Measurements from ENCODE around the gene UXT. TPM values are rescaled to one million over a fixed set of nuclear protein-coding genes. Genes with fewer than 3 reads are reported as not detected.

The UXT gene
- total and polyA plus RNA-seq, 2 of the 13 experiments (the other 11 are each of a cell fraction or from before 2014, with no cell fraction given): 107 to 123 TPM

- no peak for TF ChIP-seq NPAS2 (CRISPR knock-in tag; IDR thresholded peaks at IDR 0.05; ENCODE audit: borderline replicate concordance)
- no peak for TF ChIP-seq ZSCAN29 (CRISPR knock-in tag; conservative IDR thresholded peaks at IDR 0.05)
- no peak for TF ChIP-seq CEBPZ (IDR thresholded peaks at IDR 0.05; ENCODE audit: low read length)
- TF ChIP-seq ZNF773 (CRISPR knock-in tag; IDR thresholded peaks at IDR 0.05; ENCODE audit: borderline replicate concordance): no peak
These were observed 38.7 kb downstream of the UXT start (continued) for GRCh38 chrX:47620303-47620685.

GRCh38 chrX:47619486-47620302 is 39.3 kb downstream of the UXT start, which contains the start of gene SYN1:
Gene SYN1, minus strand, starts transcription at chrX:47619857. Its CDS starts 129 bp downstream, at chrX:47619728.
- H3K27ac ChIP-seq (ENCODE audit: extremely low read length, insufficient read depth, low read length): no peak within 1 kb of the TSS
- no peak for FAIRE-seq
- H3K79me2 ChIP-seq (ENCODE audit: insufficient read depth, low read length): no peaks in the 10 kb centered on the region
- peaks cover 0 to 9% of the 10 kb centered on the region in 2 experiments; a peak in 1 of 5 replicates for H3K27me3 ChIP-seq (ENCODE audit: control insufficient read depth in 1 of 2, insufficient read depth in 2 of 2, low read length in 2 of 2)
- ChIA-PET CTCF (ENCODE audit: low intra/inter-chr PET ratio, low total read pairs) (no interaction called here), POLR2A (no interaction called here)
- in situ Hi-C loops (cut with HindIII; ENCODE audit: extremely low pct_ligation_motif_present, low pct_unique_long_range_greater_than_20kb): no loop called here
- BruUV-seq (replicated peaks): no TSS peak
- no peak within 1 kb of the TSS for H3K9ac ChIP-seq (ENCODE audit: insufficient read depth, low read depth, low read length)
- peak; percentile 18 for DNase-seq (ENCODE audit: low spot score)
- no peaks in the 10 kb centered on the region for H4K20me1 ChIP-seq (ENCODE audit: insufficient read depth, low read length)
- intact Hi-C loops (cut with micrococcal nuclease; ENCODE audit: unreplicated experiment): no loop called here
- H3K4me2 ChIP-seq (ENCODE audit: low read depth, low read length): peak within 1 kb of the TSS; percentile 51
- H3K9me3 ChIP-seq (ENCODE audit: low read length): no peaks in the 10 kb centered on the region
- WGBS (ENCODE audit: low lambda C conversion rate): no CpG with 5 or more reads among the region's 88 CpGs
- H3K4me3 ChIP-seq (replicated peaks in 1 of 3; ENCODE audit: insufficient read depth in 1 of 3, low read depth in 2 of 3, low read length in 3 of 3): peak within 1 kb of the TSS in 2 of 3 experiments; percentile 27 to 50; a peak in 2 of 6 replicates
- no peaks in the 10 kb centered on the region for H3K4me1 ChIP-seq (ENCODE audit: insufficient read depth, low read length)
- H3K36me3 ChIP-seq (replicated peaks in 1 of 2; ENCODE audit: control insufficient read depth in 1 of 2, insufficient read depth in 2 of 2, low read length in 2 of 2): no peaks in the 10 kb centered on the region
- H2AFZ ChIP-seq (ENCODE audit: low read length): no peak within 1 kb of the TSS
- peak; percentile 80 for ATAC-seq
- no peak for TF ChIP-seq ZNF770 (CRISPR knock-in tag; IDR thresholded peaks at IDR 0.05)
- peak; percentile 46 for TF ChIP-seq CTCF (CRISPR knock-in tag; IDR thresholded peaks at IDR 0.05)
- TF ChIP-seq SIX1 (CRISPR knock-in tag; IDR thresholded peaks at IDR 0.05; ENCODE audit: borderline replicate concordance): no peak
- peak; percentile 59; the same call in 1 of the 2 replicates for TF ChIP-seq ZBTB21 (CRISPR knock-in tag; IDR thresholded peaks at IDR 0.05)
- TF ChIP-seq ZBTB49 (CRISPR knock-in tag; IDR thresholded peaks at IDR 0.05; ENCODE audit: borderline replicate concordance): no peak
- TF ChIP-seq CREM (IDR thresholded peaks at IDR 0.05): no peak
- TF ChIP-seq CREM (CRISPR knock-in tag; IDR thresholded peaks at IDR 0.05): no peak
- TF ChIP-seq ZNF839 (CRISPR knock-in tag; IDR thresholded peaks at IDR 0.05; ENCODE audit: borderline replicate concordance): no peak
